Hematopoietic multipotent progenitor cell treated with erythropoietin and hydrocortisone succinate and interleukin-3 and kit ligand, for 8 days (in vitro differentiated cells): ENCODE measurements around the gene SF3A2.

ENCODE experiments used
- DNase-seq: peaks from one replicate; pipeline ENCODE4 v3.0.0-alpha.2; 2015

SF3A2 gene

GRCh38 chr19:2228157-2229030 lies 8.2 kb upstream of the SF3A2 start:
- no peak for DNase-seq

- DNase-seq = no peak
These were observed 7.3 kb upstream of the SF3A2 start for GRCh38 chr19:2229103-2230032.

GRCh38 chr19:2230033-2230531 lies 6.5 kb upstream of the SF3A2 start:
- no peak for DNase-seq

- DNase-seq = no peak
These were observed 5.7 kb upstream of the SF3A2 start for GRCh38 chr19:2230807-2231533.

GRCh38 chr19:2231621-2232221 lies 4.9 kb upstream of the SF3A2 start:
- DNase-seq = peak; percentile 56

GRCh38 chr19:2232286-2233151 lies 4.1 kb upstream of the SF3A2 start:
- DNase-seq = no peak

GRCh38 chr19:2233601-2234280 lies 2.9 kb upstream of the SF3A2 start:
- DNase-seq = no peak

GRCh38 chr19:2234996-2235380 lies 1.6 kb upstream of the SF3A2 start:
- no peak for DNase-seq

- peak; percentile 31 for DNase-seq
These were observed 1.1 kb upstream of the SF3A2 start for GRCh38 chr19:2235381-2236063.

GRCh38 chr19:2236064-2236313 lies 635 bp upstream of the SF3A2 start:
- DNase-seq = no peak

- no peak for DNase-seq
These were observed 636 bp downstream of the SF3A2 start for GRCh38 chr19:2237051-2237868.

GRCh38 chr19:2237869-2238153 lies 1.2 kb downstream of the SF3A2 start:
- DNase-seq = no peak

- no peak for DNase-seq
These were observed 2.5 kb downstream of the SF3A2 start for GRCh38 chr19:2239173-2239572.

- peak; percentile 74 for DNase-seq
These were observed 3.4 kb downstream of the SF3A2 start for GRCh38 chr19:2239771-2240770.

GRCh38 chr19:2240881-2241760 lies 4.5 kb downstream of the SF3A2 start:
- DNase-seq = no peak

- no peak for DNase-seq
These were observed 5.5 kb downstream of the SF3A2 start for GRCh38 chr19:2242092-2242537.

- no peak for DNase-seq
These were observed 6.2 kb downstream of the SF3A2 start for GRCh38 chr19:2242816-2243215.
